Smooth muscle cell of the brain vasculature (primary cell): ENCODE data around the gene SH3RF3.
"Not testable (repeated sequence)": the region's sequence is repeated elsewhere in the genome, so short reads cannot be mapped to it uniquely, and the experiment has no call there.

ENCODE experiments used
- DNase-seq: peaks from one replicate; pipeline ENCODE4 v3.0.0-alpha.2; 2012; ENCODE audit warnings: low read depth, low spot score

Gene SH3RF3

GRCh38 chr2:109128616-109129355, at the start of gene SH3RF3:
Gene SH3RF3 (plus strand): TSS chr2:109129205.
- no peak for DNase-seq

DNA sequence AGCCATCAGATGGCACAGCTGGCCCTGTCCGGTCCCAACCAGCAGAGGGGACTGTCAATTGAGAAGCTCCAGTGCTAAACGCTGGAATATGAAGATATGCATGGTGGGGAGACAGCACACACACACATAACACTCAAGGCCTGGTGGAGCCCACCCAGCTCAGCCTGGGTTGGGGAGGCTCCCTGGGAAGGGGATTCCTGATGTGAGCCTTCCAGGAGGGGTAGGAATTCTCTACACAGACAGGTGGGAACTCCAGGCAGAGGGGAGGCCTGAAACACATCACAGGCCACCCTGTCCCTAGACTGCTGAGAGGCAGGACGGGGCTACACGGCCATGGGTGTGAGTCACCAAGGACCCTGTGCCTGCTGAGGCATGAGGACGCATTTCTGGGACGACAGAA, 49.4 kb upstream of the SH3RF3 start:
- DNase-seq = no peak

DNA sequence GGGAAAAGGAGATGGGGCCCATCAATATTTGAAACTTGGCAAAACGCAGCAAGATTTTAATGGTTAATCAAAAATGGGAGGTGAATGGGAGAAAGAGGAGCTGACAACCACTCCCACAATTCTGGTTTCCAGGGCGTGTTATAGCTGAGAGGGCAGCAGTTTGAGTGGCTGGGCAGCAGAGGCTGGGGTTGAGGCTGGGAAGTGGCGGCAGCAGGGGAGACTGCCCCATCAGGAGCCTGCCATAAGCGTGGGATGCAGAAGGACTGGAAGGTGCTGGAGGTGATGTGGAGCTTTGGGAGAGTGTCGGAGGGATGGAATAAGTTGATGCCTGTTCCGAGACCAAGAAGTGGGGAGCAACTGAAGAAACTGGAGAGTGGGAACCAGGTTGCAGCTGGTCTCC, 48.9 kb upstream of the SH3RF3 start:
- no peak for DNase-seq

GRCh38 chr2:109080757-109081156, 48.2 kb upstream of the SH3RF3 start:
- no peak for DNase-seq

- DNase-seq = no peak
Observed at GRCh38 chr2:109081374-109081773, 47.6 kb upstream of the SH3RF3 start.

DNA sequence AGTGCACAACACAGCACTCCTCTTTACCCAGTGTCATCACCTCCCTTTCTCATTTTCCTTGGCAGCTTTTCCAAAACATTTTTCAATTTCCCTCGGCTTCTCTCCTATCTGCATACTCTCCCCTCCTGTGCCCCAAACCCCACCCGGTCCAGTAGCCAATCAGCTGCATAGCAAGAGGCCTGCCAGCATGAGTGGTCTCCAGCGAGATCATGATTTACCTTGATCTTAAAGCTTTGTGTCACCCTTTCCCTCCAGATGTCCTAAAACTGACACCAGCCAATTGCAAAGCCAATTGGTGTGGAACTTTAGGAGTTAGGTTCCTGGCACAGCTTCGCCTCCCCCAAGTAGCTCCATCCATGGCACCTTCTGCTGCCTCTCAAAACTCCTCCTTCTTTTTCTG, 45.2 kb upstream of the SH3RF3 start:
- DNase-seq = no peak

DNA sequence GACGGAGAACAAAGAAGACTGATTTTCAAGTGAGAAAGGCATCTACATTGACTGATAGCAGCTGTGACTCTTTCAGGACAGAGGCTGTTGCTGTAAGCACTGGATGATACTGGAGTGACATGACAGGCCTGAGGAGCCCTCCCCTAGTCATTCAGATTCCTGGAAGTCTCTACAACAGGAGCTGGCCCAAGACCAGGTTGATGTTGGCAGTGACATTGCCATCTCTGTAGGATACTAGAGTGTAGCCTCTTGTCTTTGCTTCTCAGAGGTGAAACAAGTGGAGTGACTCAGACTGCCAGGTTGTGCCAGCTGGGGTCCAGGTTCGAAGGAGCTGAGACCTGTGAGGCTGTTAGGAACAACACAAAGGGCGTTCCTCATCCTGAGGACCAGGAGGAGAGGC, 44.7 kb upstream of the SH3RF3 start:
- DNase-seq = no peak

GRCh38 chr2:109085912-109086742, 42.9 kb upstream of the SH3RF3 start:
- no peak for DNase-seq

DNA sequence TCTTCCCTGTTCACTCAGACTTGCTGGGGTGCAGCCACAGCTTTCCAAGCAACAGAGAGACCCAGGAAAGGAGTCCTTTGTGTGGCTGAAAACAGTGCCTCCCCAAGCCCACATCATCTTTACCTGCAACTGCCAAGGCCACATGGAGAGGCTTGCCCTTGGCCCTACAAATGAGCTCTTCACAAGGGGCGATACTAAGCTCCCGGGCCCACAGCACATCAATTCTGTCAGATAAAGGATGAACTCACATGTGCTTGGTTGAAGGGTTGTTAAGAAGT, 42.3 kb upstream of the SH3RF3 start:
- no peak for DNase-seq

DNA sequence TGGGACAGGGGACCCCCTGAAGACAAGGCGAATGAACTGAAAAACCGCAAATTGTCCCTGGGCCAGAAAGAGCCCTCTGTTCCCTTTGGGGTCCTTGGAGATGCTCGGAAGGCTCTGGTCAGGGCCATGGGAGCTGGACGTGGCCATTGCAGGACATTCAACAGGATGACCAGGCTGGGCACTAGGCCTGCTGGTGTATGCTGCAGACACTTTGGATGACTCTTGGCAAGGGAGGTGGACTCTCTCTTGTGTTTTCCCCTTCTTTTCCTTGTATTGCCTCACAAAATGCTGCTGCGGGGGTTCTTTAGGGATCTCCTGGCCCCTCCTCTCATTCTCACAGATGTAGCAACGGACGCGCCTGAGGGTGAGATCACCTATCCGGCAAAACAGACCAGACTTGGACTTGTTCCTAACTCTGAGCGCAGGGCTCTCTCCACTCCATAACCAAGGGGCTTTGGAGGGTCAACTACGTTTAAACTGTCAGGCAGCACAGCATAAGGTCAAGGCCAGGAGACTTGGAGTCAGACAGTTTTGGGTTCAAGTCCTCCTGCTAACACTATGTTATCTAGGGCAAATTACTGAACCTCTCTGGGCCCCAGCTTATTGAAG, 41.8 kb upstream of the SH3RF3 start:
- no peak for DNase-seq

GRCh38 chr2:109089602-109090300, 39.3 kb upstream of the SH3RF3 start:
- DNase-seq = no peak

- DNase-seq = no peak
Observed at GRCh38 chr2:109091526-109091925, 37.5 kb upstream of the SH3RF3 start.

DNA sequence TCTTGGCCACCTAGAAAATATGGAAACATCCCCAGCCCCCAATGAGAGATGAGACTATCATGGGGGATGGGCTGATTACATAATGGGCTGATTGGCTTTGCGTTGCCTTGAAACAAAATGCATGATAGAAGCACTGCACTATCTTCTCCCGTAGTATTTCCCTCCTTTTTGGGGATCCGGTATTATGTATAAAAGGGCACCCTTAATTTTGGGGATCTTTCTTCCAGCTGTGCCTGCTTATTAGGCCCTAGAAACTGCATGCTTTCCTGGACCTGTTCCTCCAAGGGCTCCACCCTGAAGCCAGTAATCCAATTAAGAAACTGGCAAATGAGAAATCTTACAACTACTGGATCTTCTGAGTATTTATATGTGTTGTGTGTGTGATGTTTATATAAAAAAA, 34.9 kb upstream of the SH3RF3 start:
- no peak for DNase-seq

DNA sequence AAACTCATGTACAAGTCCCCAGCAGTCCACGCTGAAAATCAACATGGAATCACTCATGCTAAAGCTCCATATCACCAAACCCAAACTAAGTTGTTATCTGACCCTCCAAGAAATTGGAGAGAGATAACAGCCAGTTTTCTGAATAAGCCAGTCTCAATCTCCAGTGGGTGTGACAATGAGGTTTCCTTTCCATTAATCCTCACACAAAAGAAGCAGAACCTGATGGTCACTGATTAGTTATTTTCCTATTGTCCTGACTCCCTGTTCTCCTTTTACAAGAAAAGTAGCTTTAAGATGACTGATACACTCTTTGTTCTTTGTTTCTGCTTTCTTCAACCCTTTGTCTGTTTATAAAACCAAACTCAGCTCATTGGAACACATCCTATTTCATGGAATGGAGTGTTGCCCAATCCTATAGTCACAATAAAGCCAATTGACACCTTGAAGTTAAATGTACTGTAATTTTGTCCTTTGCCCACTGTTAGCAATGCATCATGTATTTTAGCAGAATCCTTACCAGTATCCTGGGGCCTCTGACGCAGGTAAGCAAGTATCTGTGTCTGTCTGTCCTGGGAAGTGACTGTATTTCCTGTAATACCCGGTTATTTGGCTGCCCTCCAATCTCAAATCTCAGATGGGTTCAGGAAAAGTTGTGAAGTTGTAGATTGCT, 30.6 kb upstream of the SH3RF3 start:
- DNase-seq = no peak

DNA sequence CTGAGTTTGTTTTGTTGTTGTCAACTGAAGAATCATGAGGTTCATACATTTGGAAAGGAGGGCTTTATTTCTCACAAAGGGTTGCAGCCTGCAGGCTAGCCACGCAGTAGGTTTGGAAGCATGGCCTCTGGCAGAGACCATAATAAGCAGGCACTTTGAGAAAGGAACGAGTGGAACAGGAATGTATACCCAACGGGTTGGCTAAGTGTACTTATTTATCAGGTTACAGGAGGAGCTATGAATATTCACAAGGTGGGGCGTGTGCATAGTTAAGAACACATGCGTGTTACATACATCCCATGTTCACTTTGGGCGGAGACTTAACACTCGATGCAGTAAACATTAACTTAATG, 30.1 kb upstream of the SH3RF3 start:
- no peak for DNase-seq

DNA sequence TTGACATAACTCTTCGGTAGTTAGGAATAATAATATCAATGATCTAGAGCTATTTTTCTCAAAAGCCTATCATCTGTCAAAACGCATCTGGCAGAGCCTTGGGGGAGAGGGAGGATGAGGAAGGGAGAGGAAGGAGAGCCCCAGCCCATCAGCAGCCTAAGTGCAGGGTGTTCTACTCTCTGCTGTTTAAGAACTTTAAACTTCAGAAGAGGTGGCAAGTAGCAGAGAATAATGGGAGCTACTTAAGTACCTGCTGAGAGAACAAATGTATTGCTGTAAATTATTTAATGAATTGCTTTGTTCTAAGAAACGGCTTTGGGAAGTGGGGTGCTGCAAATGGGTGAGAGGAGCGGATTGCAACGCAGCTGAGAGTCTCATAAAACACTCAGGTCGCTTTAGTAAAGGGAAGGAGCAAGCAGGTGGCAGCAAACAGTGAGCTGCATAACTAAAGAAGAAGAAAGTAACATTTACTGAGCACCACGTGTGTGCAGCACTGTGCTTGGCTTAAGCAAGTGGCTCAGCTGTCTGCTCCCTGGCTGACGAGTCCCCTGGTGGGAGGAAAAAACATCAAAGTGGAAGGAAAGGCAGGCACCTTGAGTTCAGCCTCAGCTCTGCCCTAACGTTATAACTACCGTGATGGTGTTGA, 26.3 kb upstream of the SH3RF3 start:
- no peak for DNase-seq

DNA sequence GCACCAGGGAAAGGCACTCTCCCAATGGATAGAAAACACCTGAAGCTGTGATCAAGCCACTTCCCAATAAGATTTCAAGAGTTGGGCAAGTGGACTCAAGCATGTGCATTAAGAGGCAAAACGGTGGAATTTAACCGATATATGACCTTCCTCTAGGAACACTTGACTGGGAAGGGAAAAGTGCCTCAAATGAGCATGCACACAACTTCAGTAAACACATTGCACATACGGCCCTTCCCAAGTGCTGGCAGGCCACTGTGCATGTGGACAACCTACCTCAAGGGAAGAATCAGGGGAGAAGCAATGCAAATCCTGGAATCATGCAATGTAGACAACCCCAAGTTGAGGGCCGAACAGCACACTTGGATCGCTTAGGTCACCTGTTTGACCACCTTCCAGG, 23.9 kb upstream of the SH3RF3 start:
- DNase-seq = no peak

DNA sequence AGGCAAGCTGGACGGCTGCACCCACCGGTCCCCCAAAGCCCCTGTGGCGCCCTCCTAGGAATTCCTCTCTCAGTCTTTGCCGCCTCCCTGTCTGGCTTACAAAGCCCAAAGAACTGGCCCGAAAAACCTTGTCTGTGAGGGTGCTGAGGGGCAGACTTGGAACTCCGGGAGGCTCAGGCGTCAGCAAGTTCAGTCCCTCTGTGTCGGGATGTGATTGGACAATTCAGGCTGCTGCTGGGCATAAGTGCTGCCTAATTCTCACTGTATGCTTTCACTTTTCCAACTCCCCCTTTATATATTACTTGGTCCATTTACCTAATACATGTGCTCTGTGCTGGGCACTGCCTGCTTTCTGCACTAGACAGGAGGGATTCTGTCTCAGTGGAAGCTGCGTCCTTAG, 20.3 kb upstream of the SH3RF3 start:
- no peak for DNase-seq

- DNase-seq = no peak
Observed at GRCh38 chr2:109109342-109109741, 19.7 kb upstream of the SH3RF3 start.

- no peak for DNase-seq
Observed at GRCh38 chr2:109110170-109110569, 18.8 kb upstream of the SH3RF3 start.

DNA sequence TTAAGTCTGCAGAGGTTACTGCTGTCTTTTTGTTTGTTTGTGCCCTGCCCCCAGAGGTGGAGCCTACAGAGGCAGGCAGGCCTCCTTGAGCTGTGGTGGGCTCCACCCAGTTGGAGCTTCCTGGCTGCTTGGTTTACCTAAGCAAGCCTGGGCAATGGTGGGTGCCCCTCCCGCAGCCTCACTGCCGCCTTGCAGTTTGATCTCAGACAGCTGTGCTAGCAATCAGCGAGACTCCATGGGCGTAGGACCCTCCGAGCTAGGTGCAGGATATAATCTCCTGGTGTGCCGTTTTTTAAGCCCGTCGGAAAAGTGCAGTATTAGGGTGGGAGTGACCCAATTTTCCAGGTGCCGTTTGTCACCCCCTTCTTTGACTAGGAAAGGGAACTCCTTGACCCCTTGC, 11.8 kb upstream of the SH3RF3 start:
- not testable (repeated sequence) for DNase-seq
